ENCODE results near the gene UPF2.

- TF ChIP-seq, protein P1, sequence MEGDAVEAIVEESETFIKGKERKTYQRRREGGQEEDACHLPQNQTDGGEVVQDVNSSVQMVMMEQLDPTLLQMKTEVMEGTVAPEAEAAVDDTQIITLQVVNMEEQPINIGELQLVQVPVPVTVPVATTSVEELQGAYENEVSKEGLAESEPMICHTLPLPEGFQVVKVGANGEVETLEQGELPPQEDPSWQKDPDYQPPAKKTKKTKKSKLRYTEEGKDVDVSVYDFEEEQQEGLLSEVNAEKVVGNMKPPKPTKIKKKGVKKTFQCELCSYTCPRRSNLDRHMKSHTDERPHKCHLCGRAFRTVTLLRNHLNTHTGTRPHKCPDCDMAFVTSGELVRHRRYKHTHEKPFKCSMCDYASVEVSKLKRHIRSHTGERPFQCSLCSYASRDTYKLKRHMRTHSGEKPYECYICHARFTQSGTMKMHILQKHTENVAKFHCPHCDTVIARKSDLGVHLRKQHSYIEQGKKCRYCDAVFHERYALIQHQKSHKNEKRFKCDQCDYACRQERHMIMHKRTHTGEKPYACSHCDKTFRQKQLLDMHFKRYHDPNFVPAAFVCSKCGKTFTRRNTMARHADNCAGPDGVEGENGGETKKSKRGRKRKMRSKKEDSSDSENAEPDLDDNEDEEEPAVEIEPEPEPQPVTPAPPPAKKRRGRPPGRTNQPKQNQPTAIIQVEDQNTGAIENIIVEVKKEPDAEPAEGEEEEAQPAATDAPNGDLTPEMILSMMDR (IDR thresholded peaks at IDR 0.05): no peak
- TF ChIP-seq POLR2A (IDR thresholded peaks at IDR 0.05): no peak
These were observed 30.9 kb upstream of the UPF2 start for GRCh38 chr10:12073526-12073925.

Measured in adrenal gland (tissue), 5 donors.